Endothelial cell (in vitro differentiated cells): ENCODE data around the gene RSAD2. TPM values are rescaled to one million over a fixed set of nuclear protein-coding genes. Genes with fewer than 3 reads are reported as not detected.

Experiments
- DNase-seq: peaks from one replicate; pipeline ENCODE4 v3.0.0; 2021; ENCODE audit warnings: low spot score
- H3K27ac Mint-ChIP-seq: one replicate; pipeline ENCODE4 v1.8.0; 2021; ENCODE audit warnings: mixed read lengths, inconsistent platforms; ENCODE audit not compliant: unreplicated experiment
- H3K27me3 Mint-ChIP-seq: one replicate; pipeline ENCODE4 v1.8.0; 2021; ENCODE audit warnings: mild to moderate bottlenecking, moderate library complexity, mixed read lengths, inconsistent platforms; ENCODE audit not compliant: unreplicated experiment
- H3K36me3 Mint-ChIP-seq: one replicate; pipeline ENCODE4 v1.8.0; 2021; ENCODE audit warnings: mild to moderate bottlenecking, low read depth, mixed read lengths, inconsistent platforms; ENCODE audit not compliant: unreplicated experiment
- H3K4me1 Mint-ChIP-seq: one replicate; pipeline ENCODE4 v1.8.0; 2021; ENCODE audit warnings: mild to moderate bottlenecking, mixed read lengths, inconsistent platforms; ENCODE audit not compliant: unreplicated experiment
- H3K4me3 Mint-ChIP-seq: one replicate; pipeline ENCODE4 v1.8.0; 2021; ENCODE audit warnings: mild to moderate bottlenecking, mixed read lengths, inconsistent platforms; ENCODE audit not compliant: unreplicated experiment
- H3K9me3 Mint-ChIP-seq: one replicate; pipeline ENCODE4 v1.8.0; 2021; ENCODE audit warnings: mixed read lengths, inconsistent platforms; ENCODE audit not compliant: unreplicated experiment
- CTCF ChIP-seq: fragments of 200-600 bp; sonication (generic); IDR thresholded peaks from one replicate; pipeline ENCODE4 v1.5.0; 2021; ENCODE audit warnings: antibody characterized with exemption; ENCODE audit not compliant: unreplicated experiment
- total RNA-seq: library from RNA; stranded (reverse); fragmentation: NEBNext Ultra II Directional; extraction: Animal tissue kit (Norgen Biotek cat#: 25700); gene quantifications from one replicate; pipeline ENCODE4 v1.2.1, GENCODE V29; 2021; ENCODE audit not compliant: unreplicated experiment

Gene RSAD2
- total RNA-seq, 1 donor from 2014 or later: 0.28 TPM

GRCh38 chr2:6845903-6846302, 31.7 kb upstream of the RSAD2 start:
- H3K4me3 Mint-ChIP-seq: peak overlapping the region; percentile 53
- peaks cover 28% of the 10 kb centered on the region for H3K9me3 Mint-ChIP-seq
- TF ChIP-seq CTCF: no peak
- no peak overlapping the region for H3K27ac Mint-ChIP-seq
- H3K4me1 Mint-ChIP-seq: no peaks in the 10 kb centered on the region
- no peak for DNase-seq
- peaks cover 3% of the 10 kb centered on the region for H3K27me3 Mint-ChIP-seq
- peaks cover 16% of the 10 kb centered on the region for H3K36me3 Mint-ChIP-seq

- H3K27me3 Mint-ChIP-seq: peaks cover 3% of the 10 kb centered on the region
- no peak for DNase-seq
- peaks cover 28% of the 10 kb centered on the region for H3K9me3 Mint-ChIP-seq
- peaks cover 16% of the 10 kb centered on the region for H3K36me3 Mint-ChIP-seq
- H3K27ac Mint-ChIP-seq: no peak overlapping the region
- H3K4me1 Mint-ChIP-seq: no peaks in the 10 kb centered on the region
- no peak for TF ChIP-seq CTCF
- no peak overlapping the region for H3K4me3 Mint-ChIP-seq
Observed at GRCh38 chr2:6846540-6846939, 31.0 kb upstream of the RSAD2 start.

GRCh38 chr2:6846967-6847681, 30.5 kb upstream of the RSAD2 start:
- no peak for TF ChIP-seq CTCF
- DNase-seq: no peak
- H3K9me3 Mint-ChIP-seq: peaks cover 28% of the 10 kb centered on the region
- H3K27me3 Mint-ChIP-seq: peaks cover 3% of the 10 kb centered on the region
- peaks cover 16% of the 10 kb centered on the region for H3K36me3 Mint-ChIP-seq
- H3K27ac Mint-ChIP-seq: no peak overlapping the region
- H3K4me3 Mint-ChIP-seq: no peak overlapping the region
- no peaks in the 10 kb centered on the region for H3K4me1 Mint-ChIP-seq

GRCh38 chr2:6852195-6852594, 25.4 kb upstream of the RSAD2 start:
- H3K4me3 Mint-ChIP-seq: no peak overlapping the region
- peaks cover 8% of the 10 kb centered on the region for H3K36me3 Mint-ChIP-seq
- H3K27ac Mint-ChIP-seq: no peak overlapping the region
- DNase-seq: no peak
- H3K4me1 Mint-ChIP-seq: no peaks in the 10 kb centered on the region
- H3K27me3 Mint-ChIP-seq: peaks cover 6% of the 10 kb centered on the region
- no peak for TF ChIP-seq CTCF
- H3K9me3 Mint-ChIP-seq: no peaks in the 10 kb centered on the region

- no peak overlapping the region for H3K4me3 Mint-ChIP-seq
- H3K36me3 Mint-ChIP-seq: peaks cover 17% of the 10 kb centered on the region
- no peak for DNase-seq
- no peak for TF ChIP-seq CTCF
- H3K27me3 Mint-ChIP-seq: peaks cover 9% of the 10 kb centered on the region
- H3K27ac Mint-ChIP-seq: no peak overlapping the region
- peaks cover 15% of the 10 kb centered on the region for H3K9me3 Mint-ChIP-seq
- no peaks in the 10 kb centered on the region for H3K4me1 Mint-ChIP-seq
Observed at GRCh38 chr2:6854416-6854815, 23.2 kb upstream of the RSAD2 start.
